ENCODE measurements around the gene ADNP.
"Not testable (repeated sequence)": the region's sequence is repeated elsewhere in the genome, so short reads cannot be mapped to it uniquely, and the experiment has no call there.

Gene ADNP

GRCh38 chr20:50931306-50932015 lies at the start of gene ADNP:
Gene ADNP, minus strand, starts transcription at chr20:50931437. Its CDS starts 27,441 bp downstream, at chr20:50903996.
- Mint-ChIP-seq H3K4me3 (peak within 1 kb of the TSS; percentile 86 to 89), H3K4me1 (peaks cover 17 to 46% of the 10 kb centered on the region in 2 donors), H3K27ac (peak within 1 kb of the TSS; percentile 97), H3K9me3 (no peaks in the 10 kb centered on the region), H3K36me3 (peaks cover 28 to 34% of the 10 kb centered on the region in 2 donors), H3K27me3 (no peaks in the 10 kb centered on the region)
- ATAC-seq (replicated peaks), result peak; percentile 70 to 74
- peak; percentile 84 for DNase-seq

GRCh38 chr20:50980071-50980681 lies 48.9 kb upstream of the ADNP start:
- Mint-ChIP-seq H3K27ac (no peak overlapping the region), H3K9me3 (no peaks in the 10 kb centered on the region), H3K4me3 (no peak overlapping the region), H3K36me3 (no peaks in the 10 kb centered on the region), H3K4me1 (peaks cover 11 to 16% of the 10 kb centered on the region in 2 donors), H3K27me3 (peaks cover 32 to 56% of the 10 kb centered on the region in 2 donors)
- DNase-seq (no peak), ATAC-seq (replicated peaks) (peak; percentile 50 to 78)

- not testable (repeated sequence) for H3K4me3 Mint-ChIP-seq; H3K27ac Mint-ChIP-seq; H3K9me3 Mint-ChIP-seq; ATAC-seq (replicated peaks); H3K36me3 Mint-ChIP-seq; DNase-seq
- Mint-ChIP-seq H3K27me3 (peaks cover 35 to 50% of the 10 kb centered on the region in 2 donors), H3K4me1 (peaks cover 11 to 16% of the 10 kb centered on the region in 2 donors)
These were observed 47.3 kb upstream of the ADNP start for GRCh38 chr20:50978533-50978932.

GRCh38 chr20:50977066-50978021 lies 46.1 kb upstream of the ADNP start:
- no peak overlapping the region for H3K4me3 Mint-ChIP-seq
- peaks cover 11 to 16% of the 10 kb centered on the region in 2 donors for H3K4me1 Mint-ChIP-seq
- no peak for DNase-seq
- H3K27me3 Mint-ChIP-seq, result peaks cover 31 to 46% of the 10 kb centered on the region in 2 donors
- no peaks in the 10 kb centered on the region for H3K36me3 Mint-ChIP-seq
- peaks cover 0 to 2% of the 10 kb centered on the region in 2 donors for H3K9me3 Mint-ChIP-seq
- H3K27ac Mint-ChIP-seq, result no peak overlapping the region
- no peak for ATAC-seq (replicated peaks)

GRCh38 chr20:50975701-50976330 lies 44.6 kb upstream of the ADNP start:
- H3K27me3 Mint-ChIP-seq, result peaks cover 31 to 44% of the 10 kb centered on the region in 2 donors
- ATAC-seq (replicated peaks) (no peak), DNase-seq (no peak)
- peaks cover 0 to 2% of the 10 kb centered on the region in 2 donors for H3K9me3 Mint-ChIP-seq
- peaks cover 8 to 10% of the 10 kb centered on the region in 2 donors for H3K4me1 Mint-ChIP-seq
- H3K4me3 Mint-ChIP-seq, result no peak overlapping the region
- H3K27ac Mint-ChIP-seq, result no peak overlapping the region
- no peaks in the 10 kb centered on the region for H3K36me3 Mint-ChIP-seq

GRCh38 chr20:50969912-50970311 lies 38.7 kb upstream of the ADNP start:
- no peaks in the 10 kb centered on the region for H3K36me3 Mint-ChIP-seq
- H3K4me1 Mint-ChIP-seq, result no peaks in the 10 kb centered on the region
- no peak overlapping the region for H3K4me3 Mint-ChIP-seq
- peaks cover 13 to 15% of the 10 kb centered on the region in 2 donors for H3K27me3 Mint-ChIP-seq
- no peak overlapping the region for H3K27ac Mint-ChIP-seq
- no peak for DNase-seq
- peaks cover 0 to 2% of the 10 kb centered on the region in 2 donors for H3K9me3 Mint-ChIP-seq
- ATAC-seq (replicated peaks), result no peak

GRCh38 chr20:50969435-50969834 lies 38.2 kb upstream of the ADNP start:
- Mint-ChIP-seq H3K4me1 (no peaks in the 10 kb centered on the region), H3K9me3 (no peaks in the 10 kb centered on the region), H3K36me3 (no peaks in the 10 kb centered on the region), H3K27ac (no peak overlapping the region), H3K4me3 (no peak overlapping the region), H3K27me3 (peaks cover 11 to 13% of the 10 kb centered on the region in 2 donors)
- no peak for DNase-seq
- ATAC-seq (replicated peaks), result no peak

GRCh38 chr20:50968289-50968688 lies 37.1 kb upstream of the ADNP start:
- H3K4me3 Mint-ChIP-seq, result no peak overlapping the region

GRCh38 chr20:50967586-50967985 lies 36.3 kb upstream of the ADNP start:
- no peaks in the 10 kb centered on the region for H3K4me1 Mint-ChIP-seq
- ATAC-seq (replicated peaks), result no peak
- no peaks in the 10 kb centered on the region for H3K9me3 Mint-ChIP-seq
- H3K27me3 Mint-ChIP-seq, result peaks cover 5% of the 10 kb centered on the region in 2 donors
- H3K27ac Mint-ChIP-seq, result no peak overlapping the region
- DNase-seq, result no peak
- no peak overlapping the region for H3K4me3 Mint-ChIP-seq
- peaks cover 0 to under 1% of the 10 kb centered on the region in 2 donors for H3K36me3 Mint-ChIP-seq

More at GRCh38 chr20:50968289-50968688, 37.1 kb upstream of the ADNP start:
- no peaks in the 10 kb centered on the region for H3K36me3 Mint-ChIP-seq
- ATAC-seq (replicated peaks), result no peak
- no peaks in the 10 kb centered on the region for H3K9me3 Mint-ChIP-seq
- no peak for DNase-seq
- H3K4me1 Mint-ChIP-seq, result no peaks in the 10 kb centered on the region
- peaks cover 11 to 12% of the 10 kb centered on the region in 2 donors for H3K27me3 Mint-ChIP-seq
- H3K27ac Mint-ChIP-seq, result no peak overlapping the region

GRCh38 chr20:50959543-50960126 lies 28.4 kb upstream of the ADNP start:
- Mint-ChIP-seq H3K27ac (peak overlapping the region; percentile 100), H3K27me3 (no peaks in the 10 kb centered on the region), H3K36me3 (peaks cover 13 to 23% of the 10 kb centered on the region in 2 donors), H3K9me3 (peaks cover 0 to 3% of the 10 kb centered on the region in 2 donors), H3K4me3 (peak overlapping the region; percentile 96), H3K4me1 (peaks cover 9 to 38% of the 10 kb centered on the region in 2 donors)
- no peak for DNase-seq
- ATAC-seq (replicated peaks), result no peak

GRCh38 chr20:50958615-50959542 lies 27.6 kb upstream of the ADNP start, which contains the start of gene MOCS3:
Gene MOCS3, plus strand, starts transcription at chr20:50958818. Its CDS starts 25 bp downstream, at chr20:50958843.
- peak; percentile 75 for DNase-seq
- Mint-ChIP-seq H3K4me3 (peak within 1 kb of the TSS; percentile 96), H3K9me3 (peaks cover 0 to 3% of the 10 kb centered on the region in 2 donors), H3K4me1 (peaks cover 9 to 38% of the 10 kb centered on the region in 2 donors), H3K27ac (peak within 1 kb of the TSS; percentile 100), H3K27me3 (no peaks in the 10 kb centered on the region), H3K36me3 (peaks cover 13 to 23% of the 10 kb centered on the region in 2 donors)
- peak; percentile 81 to 83 for ATAC-seq (replicated peaks)

- Mint-ChIP-seq H3K4me3 (peak within 1 kb of the TSS; percentile 96), H3K4me1 (peaks cover 9 to 38% of the 10 kb centered on the region in 2 donors), H3K9me3 (peaks cover 0 to 3% of the 10 kb centered on the region in 2 donors), H3K36me3 (peaks cover 13 to 23% of the 10 kb centered on the region in 2 donors), H3K27me3 (no peaks in the 10 kb centered on the region), H3K27ac (peak within 1 kb of the TSS; percentile 100)
- DNase-seq (peak; percentile 81), ATAC-seq (replicated peaks) (peak; percentile 89)
These were observed 26.8 kb upstream of the ADNP start, which contains the start of gene DPM1 for GRCh38 chr20:50957798-50958614. Gene DPM1, minus strand, starts transcription at chr20:50958532. Its CDS starts 9 bp downstream, at chr20:50958523.
